ENCODE measurements around the gene DAZAP2. TPM values are rescaled to one million over a fixed set of nuclear protein-coding genes. Genes with fewer than 3 reads are reported as not detected.

DAZAP2 gene
- total RNA-seq, 4 donors from 2014 or later, result 197 to 255 (median 238) TPM

DNA sequence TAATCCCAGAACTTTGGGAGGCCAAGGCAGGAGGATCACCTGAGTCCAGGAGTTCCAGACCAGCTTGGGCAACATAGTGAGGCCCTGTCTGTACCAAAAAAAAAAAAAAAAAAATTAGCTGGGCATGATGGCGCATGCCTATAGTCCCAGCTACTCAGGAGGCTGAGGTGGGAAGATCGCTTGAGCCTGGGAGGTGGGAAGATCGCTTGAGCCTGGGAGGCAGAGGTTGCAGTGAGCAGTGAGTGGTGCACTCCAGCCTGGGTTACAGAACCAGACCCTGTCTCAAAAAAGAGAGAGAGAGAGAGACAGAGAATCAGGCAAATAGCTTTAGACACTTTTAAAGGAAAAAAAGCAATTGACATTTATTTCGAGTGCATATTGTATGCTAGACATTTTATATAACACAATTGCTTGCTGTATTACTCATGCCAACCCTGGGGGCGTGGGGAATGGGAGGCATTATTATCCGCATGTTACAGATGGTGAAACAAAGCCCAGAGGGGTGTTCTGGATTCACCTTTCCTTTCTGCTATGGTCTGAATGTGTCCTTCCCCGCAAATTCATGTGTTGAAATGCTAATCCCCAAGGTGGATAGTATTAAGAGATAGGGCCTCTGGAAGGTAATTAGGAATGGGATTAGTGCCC is 30.5 kb upstream of the DAZAP2 start:
- Histone ChIP-seq H3K27me3 (no peaks in the 10 kb centered on the region), H3K4me1 (no peaks in the 10 kb centered on the region), H3K4me3 (no peak overlapping the region), H3K9me3 (no peaks in the 10 kb centered on the region), H3K36me3 (peaks cover 0 to 54% (median 2%) of the 10 kb centered on the region in 3 donors), H3K27ac (no peak overlapping the region)
- no peak for DNase-seq (ENCODE audit: low spot score in 2 of 2)
- whole genome bisulfite sequencing, 2 donors, result 77 to 84% methylated on average over 7 of the region's 7 CpGs
- TF ChIP-seq, protein P1, sequence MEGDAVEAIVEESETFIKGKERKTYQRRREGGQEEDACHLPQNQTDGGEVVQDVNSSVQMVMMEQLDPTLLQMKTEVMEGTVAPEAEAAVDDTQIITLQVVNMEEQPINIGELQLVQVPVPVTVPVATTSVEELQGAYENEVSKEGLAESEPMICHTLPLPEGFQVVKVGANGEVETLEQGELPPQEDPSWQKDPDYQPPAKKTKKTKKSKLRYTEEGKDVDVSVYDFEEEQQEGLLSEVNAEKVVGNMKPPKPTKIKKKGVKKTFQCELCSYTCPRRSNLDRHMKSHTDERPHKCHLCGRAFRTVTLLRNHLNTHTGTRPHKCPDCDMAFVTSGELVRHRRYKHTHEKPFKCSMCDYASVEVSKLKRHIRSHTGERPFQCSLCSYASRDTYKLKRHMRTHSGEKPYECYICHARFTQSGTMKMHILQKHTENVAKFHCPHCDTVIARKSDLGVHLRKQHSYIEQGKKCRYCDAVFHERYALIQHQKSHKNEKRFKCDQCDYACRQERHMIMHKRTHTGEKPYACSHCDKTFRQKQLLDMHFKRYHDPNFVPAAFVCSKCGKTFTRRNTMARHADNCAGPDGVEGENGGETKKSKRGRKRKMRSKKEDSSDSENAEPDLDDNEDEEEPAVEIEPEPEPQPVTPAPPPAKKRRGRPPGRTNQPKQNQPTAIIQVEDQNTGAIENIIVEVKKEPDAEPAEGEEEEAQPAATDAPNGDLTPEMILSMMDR (IDR thresholded peaks at IDR 0.05), result no peak
- no peak for TF ChIP-seq POLR2A (IDR thresholded peaks at IDR 0.05)
- TF ChIP-seq EP300 (IDR thresholded peaks at IDR 0.05), result no peak

DNA sequence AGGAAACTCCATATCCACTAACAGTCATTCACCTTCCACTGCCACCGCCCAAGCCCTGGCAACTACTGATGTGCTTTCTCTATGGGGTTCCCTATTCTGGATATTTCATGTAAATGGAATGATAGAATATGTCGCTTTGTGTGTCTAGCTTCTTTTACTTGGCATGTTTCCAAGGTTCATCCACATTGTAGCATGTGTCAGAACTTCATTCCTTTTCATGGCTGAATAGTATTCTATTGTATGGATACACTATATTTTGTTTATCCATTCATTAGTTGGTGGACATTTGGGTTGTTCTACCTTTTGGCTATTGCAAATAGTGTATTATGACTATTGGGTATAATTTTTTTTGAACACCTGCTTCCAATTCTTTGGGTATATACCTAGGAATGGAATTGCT is 29.4 kb upstream of the DAZAP2 start:
- no peak for DNase-seq (ENCODE audit: low spot score in 2 of 2)
- no peak overlapping the region for H3K4me3 ChIP-seq
- peaks cover 0 to 53% (median 0%) of the 10 kb centered on the region in 3 donors for H3K36me3 ChIP-seq
- TF ChIP-seq POLR2A (IDR thresholded peaks at IDR 0.05) (no peak), EP300 (IDR thresholded peaks at IDR 0.05) (no peak)
- TF ChIP-seq, protein P1 (IDR thresholded peaks at IDR 0.05), result no peak
- no peak overlapping the region for H3K27ac ChIP-seq
- WGBS, 2 donors, result 86 to 88% methylated on average over 2 of the region's 2 CpGs
- no peaks in the 10 kb centered on the region for H3K27me3 ChIP-seq
- no peaks in the 10 kb centered on the region for H3K4me1 ChIP-seq
- H3K9me3 ChIP-seq, result no peaks in the 10 kb centered on the region

DNA sequence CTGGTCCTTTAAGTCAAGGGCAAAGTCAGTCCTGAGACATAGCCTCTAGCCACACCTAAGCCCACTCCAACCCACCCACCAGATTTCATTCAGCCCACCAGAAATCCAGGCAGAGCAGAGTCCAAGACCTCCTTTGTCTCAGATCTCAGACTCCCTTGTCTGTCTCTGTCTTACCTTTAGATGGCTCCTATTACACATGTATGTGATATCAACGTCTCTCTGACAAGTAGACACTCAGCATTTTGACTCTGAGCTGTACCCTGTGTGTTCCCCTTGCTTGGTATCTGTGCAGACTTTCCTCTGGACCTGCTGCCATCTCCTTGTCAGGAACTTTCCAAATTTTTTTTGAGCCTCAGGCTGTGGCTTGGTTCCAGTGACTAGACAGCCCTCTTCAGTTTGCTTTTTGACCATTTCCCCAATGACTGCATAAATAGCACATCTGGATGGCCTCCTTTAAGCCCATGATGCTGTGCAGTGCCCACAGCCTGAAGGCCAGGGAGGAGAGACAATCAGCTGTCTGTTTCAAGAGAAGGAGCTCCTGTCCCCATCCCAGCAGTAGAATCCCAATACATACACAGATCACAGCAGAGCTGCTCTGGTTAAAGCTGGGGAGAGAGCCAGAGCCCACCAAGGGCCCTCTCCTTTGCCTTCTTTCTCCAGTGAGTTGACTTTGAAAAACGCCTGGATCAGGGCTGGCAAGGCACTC is 27.8 kb upstream of the DAZAP2 start:
- Histone ChIP-seq H3K4me3 (no peak overlapping the region), H3K4me1 (peaks cover 0 to 4% (median 0%) of the 10 kb centered on the region in 4 donors), H3K9me3 (no peaks in the 10 kb centered on the region), H3K36me3 (peaks cover 0 to 46% (median 0%) of the 10 kb centered on the region in 3 donors), H3K27me3 (no peaks in the 10 kb centered on the region), H3K27ac (no peak overlapping the region)
- TF ChIP-seq EP300 (IDR thresholded peaks at IDR 0.05), result no peak
- TF ChIP-seq POLR2A (IDR thresholded peaks at IDR 0.05), result no peak
- TF ChIP-seq, protein P1 (IDR thresholded peaks at IDR 0.05), result no peak
- 50 to 79% methylated on average over 2 of the region's 2 CpGs for WGBS, 2 donors
- no peak for DNase-seq (ENCODE audit: low spot score in 2 of 2)

DNA sequence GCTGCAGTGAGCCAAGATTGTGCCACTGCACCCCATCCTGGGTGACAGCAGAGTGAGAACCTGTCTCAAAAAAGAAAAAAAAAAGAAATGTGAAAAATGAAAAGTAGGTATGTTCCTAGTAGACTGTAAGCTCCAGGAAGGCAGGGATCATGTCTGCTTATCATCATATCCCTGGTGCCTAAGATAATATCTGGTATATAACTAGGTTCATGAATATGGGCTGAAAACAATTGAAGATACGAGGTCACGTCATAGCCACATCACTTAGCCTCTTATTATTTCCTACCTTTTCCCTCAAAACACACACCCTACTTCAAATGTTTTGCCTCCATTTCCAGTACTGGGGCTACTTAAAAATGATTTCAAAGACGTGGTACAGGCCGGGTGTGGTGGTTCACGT is 23.7 kb upstream of the DAZAP2 start:
- no peaks in the 10 kb centered on the region for H3K27me3 ChIP-seq
- H3K36me3 ChIP-seq, result peaks cover 0 to 24% (median 0%) of the 10 kb centered on the region in 3 donors
- TF ChIP-seq EP300 (IDR thresholded peaks at IDR 0.05), result no peak
- no peak for TF ChIP-seq POLR2A (IDR thresholded peaks at IDR 0.05)
- TF ChIP-seq, protein P1 (IDR thresholded peaks at IDR 0.05), result no peak
- H3K27ac ChIP-seq, result no peak overlapping the region
- 91 to 93% methylated on average over 5 of the region's 5 CpGs for WGBS, 2 donors
- H3K4me3 ChIP-seq, result no peak overlapping the region
- no peaks in the 10 kb centered on the region for H3K9me3 ChIP-seq
- H3K4me1 ChIP-seq, result peaks cover 0 to 31% (median 17%) of the 10 kb centered on the region in 4 donors
- no peak for DNase-seq (ENCODE audit: low spot score in 2 of 2)

DNA sequence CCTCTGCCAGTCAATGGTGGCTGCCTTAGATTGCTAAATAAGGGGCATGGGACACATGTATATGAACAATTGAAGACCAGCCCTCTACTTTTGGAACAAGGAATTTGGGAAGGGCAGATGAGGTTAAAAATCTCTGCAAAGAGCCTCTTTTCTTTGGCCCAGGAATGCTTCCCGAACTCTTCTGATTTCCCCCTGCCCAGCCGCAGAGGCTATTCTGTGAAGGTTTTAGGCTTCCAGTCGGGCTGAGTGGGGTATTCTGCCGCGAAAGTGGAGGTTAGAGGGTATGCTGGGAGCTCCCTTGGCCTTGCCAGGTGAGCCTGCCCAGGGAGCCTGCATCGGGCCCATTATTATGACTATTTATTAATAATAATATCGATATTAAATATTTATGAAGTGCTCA is 22.0 kb upstream of the DAZAP2 start:
- no peaks in the 10 kb centered on the region for H3K27me3 ChIP-seq
- H3K9me3 ChIP-seq, result no peaks in the 10 kb centered on the region
- 16 to 27% methylated on average over 7 of the region's 7 CpGs for whole genome bisulfite sequencing, 2 donors
- peaks cover 0 to 31% (median 17%) of the 10 kb centered on the region in 4 donors for H3K4me1 ChIP-seq
- peaks cover 0 to 10% (median 0%) of the 10 kb centered on the region in 3 donors for H3K36me3 ChIP-seq
- H3K27ac ChIP-seq, result peak overlapping the region; percentile 90 to 99 (median 96)
- H3K4me3 ChIP-seq, result peak overlapping the region; percentile 65 to 92 (median 76)
- TF ChIP-seq POLR2A (IDR thresholded peaks at IDR 0.05), result no peak
- TF ChIP-seq, protein P1 (IDR thresholded peaks at IDR 0.05), result no peak
- TF ChIP-seq EP300 (IDR thresholded peaks at IDR 0.05), result no peak
- no peak for DNase-seq (ENCODE audit: low spot score in 2 of 2)
